H9 (cell line): ENCODE data around the gene TPBGL. TPM values are rescaled to one million over a fixed set of nuclear protein-coding genes. Genes with fewer than 3 reads are reported as not detected.

Experiments
- DNase-seq: peaks from one replicate; pipeline ENCODE4 v3.0.0-alpha.2; 2017
- H2AFZ ChIP-seq: one replicate; pipeline ENCODE4 v1.6.1; 2013; ENCODE audit warnings: mild to moderate bottlenecking, low read length, control low read depth, moderate library complexity
- H2AK5ac ChIP-seq: 2 replicates; pipeline ENCODE4 v1.6.1; 2013; ENCODE audit warnings: low read length, control low read depth, mixed read lengths; ENCODE audit not compliant: insufficient read length
- H2BK120ac ChIP-seq: one replicate; pipeline ENCODE4 v1.6.1; 2013; ENCODE audit warnings: low read depth, mild to moderate bottlenecking, low read length, control low read depth, inconsistent platforms; ENCODE audit not compliant: poor library complexity, severe bottlenecking
- H2BK12ac ChIP-seq: 2 replicates; pipeline ENCODE4 v1.6.1; 2013; ENCODE audit warnings: low read length, control low read depth, mixed read lengths, low read depth; ENCODE audit not compliant: insufficient read length
- H2BK15ac ChIP-seq: 2 replicates; pipeline ENCODE4 v1.6.1; 2013; ENCODE audit warnings: low read depth, low read length, control low read depth
- H2BK20ac ChIP-seq: one replicate; pipeline ENCODE4 v1.6.1; 2013; ENCODE audit warnings: low read depth, mild to moderate bottlenecking, low read length, control low read depth, inconsistent platforms; ENCODE audit not compliant: poor library complexity, severe bottlenecking
- H2BK5ac ChIP-seq: 2 replicates; pipeline ENCODE4 v1.6.1; 2013; ENCODE audit warnings: low read length, control low read depth, mixed read lengths; ENCODE audit not compliant: insufficient read length
- H3K14ac ChIP-seq: 2 replicates; pipeline ENCODE4 v1.6.1; 2013; ENCODE audit warnings: low read length, control low read depth; ENCODE audit not compliant: insufficient read depth
- H3K18ac ChIP-seq: 2 replicates; pipeline ENCODE4 v1.6.1; 2013; ENCODE audit warnings: low read depth, mild to moderate bottlenecking, mixed read lengths, low read length, control low read depth; ENCODE audit not compliant: insufficient read length
- H3K23ac ChIP-seq: 2 replicates; pipeline ENCODE4 v1.6.1; 2013; ENCODE audit warnings: low read length, control low read depth, mixed read lengths, low read depth; ENCODE audit not compliant: insufficient read length
- H3K23me2 ChIP-seq: 2 replicates; pipeline ENCODE4 v1.6.1; 2013; ENCODE audit warnings: low read depth, mild to moderate bottlenecking, mixed read lengths, low read length, control low read depth; ENCODE audit not compliant: insufficient read length, poor library complexity, severe bottlenecking
- H3K27ac ChIP-seq: 2 replicates; pipeline ENCODE4 v1.5.1; 2013; ENCODE audit warnings: low read length, control low read depth, mixed read lengths, low read depth; ENCODE audit not compliant: insufficient read length
- H3K27me3 ChIP-seq: 2 replicates; pipeline ENCODE4 v1.6.1; 2013; ENCODE audit warnings: low read length, control low read depth, inconsistent platforms; ENCODE audit not compliant: insufficient read depth
- H3K4ac ChIP-seq: 2 replicates; pipeline ENCODE4 v1.6.1; 2013; ENCODE audit warnings: low read depth, mild to moderate bottlenecking, control low read depth, inconsistent platforms, low read length, moderate library complexity
- H3K4me1 ChIP-seq: 2 replicates; pipeline ENCODE4 v1.6.1; 2013; ENCODE audit warnings: low read length, control low read depth, inconsistent platforms; ENCODE audit not compliant: insufficient read depth
- H3K4me2 ChIP-seq: 2 replicates; pipeline ENCODE4 v1.6.1; 2013; ENCODE audit warnings: low read length, control low read depth, mixed read lengths; ENCODE audit not compliant: insufficient read length, insufficient read depth
- H3K56ac ChIP-seq: 2 replicates; pipeline ENCODE4 v1.6.1; 2013; ENCODE audit warnings: low read depth, mild to moderate bottlenecking, mixed read lengths, low read length, control low read depth; ENCODE audit not compliant: insufficient read length
- H3K79me1 ChIP-seq: 2 replicates; pipeline ENCODE4 v1.6.1; 2013; ENCODE audit warnings: low read depth, mild to moderate bottlenecking, moderate library complexity, low read length, control low read depth, inconsistent platforms; ENCODE audit not compliant: insufficient read depth, poor library complexity, severe bottlenecking
- H3K79me2 ChIP-seq: 2 replicates; pipeline ENCODE4 v1.6.1; 2013; ENCODE audit warnings: low read length, control low read depth, inconsistent platforms; ENCODE audit not compliant: insufficient read depth
- H3K9ac ChIP-seq: 2 replicates; pipeline ENCODE4 v1.6.1; 2013; ENCODE audit warnings: low read length, control low read depth, mixed read lengths; ENCODE audit not compliant: insufficient read length; ENCODE audit errors: extremely low read depth
- H3K9me3 ChIP-seq: one replicate; pipeline ENCODE4 v1.6.1; 2013; ENCODE audit warnings: low read depth, low read length, inconsistent platforms; ENCODE audit not compliant: control insufficient read depth
- H3T11ph ChIP-seq: one replicate; pipeline ENCODE4 v1.6.1; 2013; ENCODE audit warnings: mild to moderate bottlenecking, low read length, control low read depth, inconsistent platforms
- H4K20me1 ChIP-seq: one replicate; pipeline ENCODE4 v1.6.1; 2013; ENCODE audit not compliant: control insufficient read depth, insufficient read length, insufficient read depth
- H4K5ac ChIP-seq: 2 replicates; pipeline ENCODE4 v1.6.1; 2013; ENCODE audit warnings: low read depth, mild to moderate bottlenecking, mixed read lengths, low read length, control low read depth; ENCODE audit not compliant: insufficient read length
- H4K8ac ChIP-seq: replicated peaks from 2 replicates; pipeline ENCODE4 v1.6.1; 2013; ENCODE audit warnings: low read length, control low read depth, mixed read lengths, low read depth; ENCODE audit not compliant: insufficient read length
- H4K91ac ChIP-seq: 2 replicates; pipeline ENCODE4 v1.6.1; 2013; ENCODE audit warnings: low read depth, mild to moderate bottlenecking, moderate library complexity, mixed read lengths, low read length, control low read depth; ENCODE audit not compliant: insufficient read length
- H3K27ac Mint-ChIP-seq, 3 experiments: 2 replicates in 2 of 3; 3 replicates in 1 of 3; pipeline ENCODE4 v1.8.0; 2020 to 2021; ENCODE audit warnings: mixed read lengths in 3 of 3, mild to moderate bottlenecking in 1 of 3, moderate library complexity in 1 of 3
- H3K27me3 Mint-ChIP-seq: 2 replicates; pipeline ENCODE4 v1.8.0; 2021; ENCODE audit warnings: low read depth, mild to moderate bottlenecking, moderate library complexity, mixed read lengths
- H3K36me3 Mint-ChIP-seq, 3 experiments: 2 replicates in 2 of 3; 3 replicates in 1 of 3; pipeline ENCODE4 v1.8.0; 2020 to 2021; ENCODE audit warnings: low read depth in 3 of 3, mixed read lengths in 3 of 3; ENCODE audit not compliant: insufficient read depth in 1 of 3
- H3K4me1 Mint-ChIP-seq, 2 experiments: 2 replicates each; pipeline ENCODE4 v1.8.0; 2020; ENCODE audit warnings: mixed read lengths in 2 of 2
- H3K4me3 Mint-ChIP-seq, 2 experiments: 2 replicates in 1 of 2; 3 replicates in 1 of 2; pipeline ENCODE4 v1.8.0; 2020 to 2021; ENCODE audit warnings: mild to moderate bottlenecking in 2 of 2, mixed read lengths in 2 of 2, moderate library complexity in 1 of 2
- H3K9me3 Mint-ChIP-seq, 2 experiments: 2 replicates in 1 of 2; 3 replicates in 1 of 2; pipeline ENCODE4 v1.8.0; 2020; ENCODE audit warnings: mild to moderate bottlenecking in 2 of 2, mixed read lengths in 2 of 2, moderate library complexity in 1 of 2
- WGBS: extraction: QIAGEN DNeasy Blood & Tissue Kit; methylation state at CpG from one replicate; pipeline ENCODE4 v1.1.7; 2013; ENCODE audit warnings: missing lambda C conversion rate, low lambda C conversion rate, mixed read lengths; ENCODE audit not compliant: insufficient read length; ENCODE audit errors: extremely low coverage; 5-methylcytosine and 5-hydroxymethylcytosine counted together
- total RNA-seq: library from RNA; stranded (reverse); gene quantifications from 2 replicates; pipeline ENCODE4 v1.2.1, GENCODE V29; 2021
- TF ChIP-seq, protein P1 (sequence below): fragments of 200-600 bp; sonication (generic); conservative IDR thresholded peaks from 3 replicates; pipeline ENCODE4 v1.8.0; 2021; ENCODE audit warnings: antibody characterized with exemption, mild to moderate bottlenecking

The TPBGL gene
- total RNA-seq, 1 experiment from 2014 or later, result 0.61 TPM

- Mint-ChIP-seq H3K27ac (no peak overlapping the region), H3K9me3 (no peaks in the 10 kb centered on the region), H3K36me3 (no peaks in the 10 kb centered on the region), H3K4me1 (peaks cover 7 to 11% of the 10 kb centered on the region in 2 experiments), H3K4me3 (no peak overlapping the region), H3K27me3 (no peaks in the 10 kb centered on the region)
- Histone ChIP-seq H2BK12ac (no peak overlapping the region), H2BK15ac (no peak overlapping the region), H2AK5ac (no peak overlapping the region), H3K27me3 (no peaks in the 10 kb centered on the region), H3T11ph (no peak overlapping the region), H2BK5ac (no peak overlapping the region), H3K23ac (no peak overlapping the region), H3K79me1 (no peaks in the 10 kb centered on the region), H3K4me2 (no peak overlapping the region), H3K9ac (no peak overlapping the region), H2BK20ac (no peak overlapping the region), H4K5ac (no peak overlapping the region), H3K9me3 (no peaks in the 10 kb centered on the region), H3K79me2 (no peaks in the 10 kb centered on the region), H3K23me2 (no peaks in the 10 kb centered on the region), H3K4ac (no peak overlapping the region), H4K8ac (no peak overlapping the region), H2BK120ac (no peak overlapping the region), H4K20me1 (no peaks in the 10 kb centered on the region), H3K14ac (no peak overlapping the region), H3K56ac (no peak overlapping the region), H2AFZ (no peak overlapping the region), H3K18ac (no peak overlapping the region), H4K91ac (no peak overlapping the region), H3K27ac (no peak overlapping the region), H3K4me1 (no peaks in the 10 kb centered on the region)
- TF ChIP-seq, protein P1, sequence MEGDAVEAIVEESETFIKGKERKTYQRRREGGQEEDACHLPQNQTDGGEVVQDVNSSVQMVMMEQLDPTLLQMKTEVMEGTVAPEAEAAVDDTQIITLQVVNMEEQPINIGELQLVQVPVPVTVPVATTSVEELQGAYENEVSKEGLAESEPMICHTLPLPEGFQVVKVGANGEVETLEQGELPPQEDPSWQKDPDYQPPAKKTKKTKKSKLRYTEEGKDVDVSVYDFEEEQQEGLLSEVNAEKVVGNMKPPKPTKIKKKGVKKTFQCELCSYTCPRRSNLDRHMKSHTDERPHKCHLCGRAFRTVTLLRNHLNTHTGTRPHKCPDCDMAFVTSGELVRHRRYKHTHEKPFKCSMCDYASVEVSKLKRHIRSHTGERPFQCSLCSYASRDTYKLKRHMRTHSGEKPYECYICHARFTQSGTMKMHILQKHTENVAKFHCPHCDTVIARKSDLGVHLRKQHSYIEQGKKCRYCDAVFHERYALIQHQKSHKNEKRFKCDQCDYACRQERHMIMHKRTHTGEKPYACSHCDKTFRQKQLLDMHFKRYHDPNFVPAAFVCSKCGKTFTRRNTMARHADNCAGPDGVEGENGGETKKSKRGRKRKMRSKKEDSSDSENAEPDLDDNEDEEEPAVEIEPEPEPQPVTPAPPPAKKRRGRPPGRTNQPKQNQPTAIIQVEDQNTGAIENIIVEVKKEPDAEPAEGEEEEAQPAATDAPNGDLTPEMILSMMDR, result no peak
- WGBS, result no CpG with 5 or more reads among the region's 17 CpGs
- no peak for DNase-seq
Observed at GRCh38 chr11:75287579-75287978, 47.0 kb downstream of the TPBGL start.
